Fibroblast of pulmonary artery (primary cell): ENCODE data around the gene CCDC12.

Experiments
- DNase-seq: peaks from one replicate; pipeline ENCODE4 v3.0.0-alpha.2; 2010; ENCODE audit warnings: low read depth
- H3K4me3 ChIP-seq: replicated peaks from 2 replicates; pipeline ENCODE4 v1.5.1; 2011; ENCODE audit warnings: low read depth, mild to moderate bottlenecking, control low read depth, low read length, moderate library complexity
- CTCF ChIP-seq: IDR thresholded peaks from 2 replicates; pipeline ENCODE4 v1.5.1; 2011; ENCODE audit warnings: mild to moderate bottlenecking, control low read depth, low read length, inconsistent platforms; ENCODE audit errors: missing control alignments

CCDC12 gene

GRCh38 chr3:46942481-46943236 lies 33.9 kb downstream of the CCDC12 start:
- no peak for DNase-seq
- no peak for TF ChIP-seq CTCF
- H3K4me3 ChIP-seq = no peak overlapping the region

- H3K4me3 ChIP-seq = no peak overlapping the region
- no peak for DNase-seq
- no peak for TF ChIP-seq CTCF
These were observed 34.5 kb downstream of the CCDC12 start for GRCh38 chr3:46942076-46942475.

GRCh38 chr3:46939578-46940445 lies 36.7 kb downstream of the CCDC12 start:
- no peak for DNase-seq
- no peak for TF ChIP-seq CTCF
- H3K4me3 ChIP-seq = no peak overlapping the region

GRCh38 chr3:46938118-46938517 lies 38.4 kb downstream of the CCDC12 start:
- no peak overlapping the region for H3K4me3 ChIP-seq
- DNase-seq = no peak
- TF ChIP-seq CTCF = no peak

- no peak overlapping the region for H3K4me3 ChIP-seq
- no peak for TF ChIP-seq CTCF
- DNase-seq = no peak
These were observed 39.8 kb downstream of the CCDC12 start for GRCh38 chr3:46936733-46937250.

- TF ChIP-seq CTCF = no peak
- no peak overlapping the region for H3K4me3 ChIP-seq
- DNase-seq = no peak
These were observed 40.5 kb downstream of the CCDC12 start for GRCh38 chr3:46935989-46936558.
